Nephron progenitor cell (in vitro differentiated cells): Measurements from ENCODE around the gene CAMKV.
"Not testable (repeated sequence)": the region's sequence is repeated elsewhere in the genome, so short reads cannot be mapped to it uniquely, and the experiment has no call there.

Experiments
- DNase-seq: peaks from one replicate; pipeline ENCODE4 v3.0.0; 2021
- H3K27ac Mint-ChIP-seq: 2 replicates; pipeline ENCODE4 v1.8.0; 2021; ENCODE audit warnings: mild to moderate bottlenecking, moderate library complexity, mixed read lengths
- H3K27me3 Mint-ChIP-seq: 2 replicates; pipeline ENCODE4 v1.8.0; 2021; ENCODE audit warnings: mild to moderate bottlenecking, low read depth, mixed read lengths; ENCODE audit not compliant: poor library complexity
- H3K36me3 Mint-ChIP-seq: 2 replicates; pipeline ENCODE4 v1.8.0; 2021; ENCODE audit warnings: low read depth, mixed read lengths
- H3K4me1 Mint-ChIP-seq: 2 replicates; pipeline ENCODE4 v1.8.0; 2021; ENCODE audit warnings: mixed read lengths
- H3K4me3 Mint-ChIP-seq: 2 replicates; pipeline ENCODE4 v1.8.0; 2021; ENCODE audit warnings: mild to moderate bottlenecking, moderate library complexity, mixed read lengths
- H3K9me3 Mint-ChIP-seq: 2 replicates; pipeline ENCODE4 v1.8.0; 2021; ENCODE audit warnings: mild to moderate bottlenecking, moderate library complexity, mixed read lengths
- TF ChIP-seq, protein P1 (sequence below): fragments of 200-600 bp; sonication (generic); IDR thresholded peaks from 2 replicates; pipeline ENCODE4 v1.5.0; 2021; ENCODE audit warnings: antibody characterized with exemption

Gene CAMKV, protein sequence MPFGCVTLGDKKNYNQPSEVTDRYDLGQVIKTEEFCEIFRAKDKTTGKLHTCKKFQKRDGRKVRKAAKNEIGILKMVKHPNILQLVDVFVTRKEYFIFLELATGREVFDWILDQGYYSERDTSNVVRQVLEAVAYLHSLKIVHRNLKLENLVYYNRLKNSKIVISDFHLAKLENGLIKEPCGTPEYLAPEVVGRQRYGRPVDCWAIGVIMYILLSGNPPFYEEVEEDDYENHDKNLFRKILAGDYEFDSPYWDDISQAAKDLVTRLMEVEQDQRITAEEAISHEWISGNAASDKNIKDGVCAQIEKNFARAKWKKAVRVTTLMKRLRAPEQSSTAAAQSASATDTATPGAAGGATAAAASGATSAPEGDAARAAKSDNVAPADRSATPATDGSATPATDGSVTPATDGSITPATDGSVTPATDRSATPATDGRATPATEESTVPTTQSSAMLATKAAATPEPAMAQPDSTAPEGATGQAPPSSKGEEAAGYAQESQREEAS

GRCh38 chr3:49869525-49870126, at the start of gene CAMKV:
Gene CAMKV (minus strand): TSS chr3:49869906. CDS start chr3:49862388, 7,518 bp downstream.
- peak; percentile 66 for DNase-seq
- Mint-ChIP-seq H3K4me1 (peaks cover 54% of the 10 kb centered on the region), H3K4me3 (peak within 1 kb of the TSS; percentile 70), H3K9me3 (no peaks in the 10 kb centered on the region), H3K36me3 (no peaks in the 10 kb centered on the region), H3K27ac (no peak within 1 kb of the TSS), H3K27me3 (peaks cover 29% of the 10 kb centered on the region)
- TF ChIP-seq, protein P1, sequence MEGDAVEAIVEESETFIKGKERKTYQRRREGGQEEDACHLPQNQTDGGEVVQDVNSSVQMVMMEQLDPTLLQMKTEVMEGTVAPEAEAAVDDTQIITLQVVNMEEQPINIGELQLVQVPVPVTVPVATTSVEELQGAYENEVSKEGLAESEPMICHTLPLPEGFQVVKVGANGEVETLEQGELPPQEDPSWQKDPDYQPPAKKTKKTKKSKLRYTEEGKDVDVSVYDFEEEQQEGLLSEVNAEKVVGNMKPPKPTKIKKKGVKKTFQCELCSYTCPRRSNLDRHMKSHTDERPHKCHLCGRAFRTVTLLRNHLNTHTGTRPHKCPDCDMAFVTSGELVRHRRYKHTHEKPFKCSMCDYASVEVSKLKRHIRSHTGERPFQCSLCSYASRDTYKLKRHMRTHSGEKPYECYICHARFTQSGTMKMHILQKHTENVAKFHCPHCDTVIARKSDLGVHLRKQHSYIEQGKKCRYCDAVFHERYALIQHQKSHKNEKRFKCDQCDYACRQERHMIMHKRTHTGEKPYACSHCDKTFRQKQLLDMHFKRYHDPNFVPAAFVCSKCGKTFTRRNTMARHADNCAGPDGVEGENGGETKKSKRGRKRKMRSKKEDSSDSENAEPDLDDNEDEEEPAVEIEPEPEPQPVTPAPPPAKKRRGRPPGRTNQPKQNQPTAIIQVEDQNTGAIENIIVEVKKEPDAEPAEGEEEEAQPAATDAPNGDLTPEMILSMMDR: no peak

- DNase-seq, H3K36me3 Mint-ChIP-seq, H3K27ac Mint-ChIP-seq, H3K4me3 Mint-ChIP-seq, H3K4me1 Mint-ChIP-seq, H3K27me3 Mint-ChIP-seq, H3K9me3 Mint-ChIP-seq: not testable (repeated sequence)
Observed at GRCh38 chr3:49917806-49918590, 48.3 kb upstream of the CAMKV start.

- DNase-seq: no peak
- Mint-ChIP-seq H3K27ac (no peak overlapping the region), H3K4me1 (no peaks in the 10 kb centered on the region), H3K36me3 (no peaks in the 10 kb centered on the region), H3K27me3 (peaks cover 16% of the 10 kb centered on the region), H3K4me3 (no peak overlapping the region), H3K9me3 (no peaks in the 10 kb centered on the region)
- TF ChIP-seq, protein P1: no peak
Observed at GRCh38 chr3:49916686-49917085, 47.0 kb upstream of the CAMKV start.

- no peak for DNase-seq
- peaks cover 4% of the 10 kb centered on the region for H3K4me1 Mint-ChIP-seq
- no peak overlapping the region for H3K4me3 Mint-ChIP-seq
- peaks cover 34% of the 10 kb centered on the region for H3K27me3 Mint-ChIP-seq
- no peaks in the 10 kb centered on the region for H3K9me3 Mint-ChIP-seq
- TF ChIP-seq, protein P1: no peak
- peaks cover 8% of the 10 kb centered on the region for H3K36me3 Mint-ChIP-seq
- no peak overlapping the region for H3K27ac Mint-ChIP-seq
Observed at GRCh38 chr3:49914906-49915305, 45.2 kb upstream of the CAMKV start.

- no peaks in the 10 kb centered on the region for H3K9me3 Mint-ChIP-seq
- peaks cover 46% of the 10 kb centered on the region for H3K27me3 Mint-ChIP-seq
- no peak overlapping the region for H3K27ac Mint-ChIP-seq
- DNase-seq: no peak
- peaks cover 4% of the 10 kb centered on the region for H3K4me1 Mint-ChIP-seq
- H3K4me3 Mint-ChIP-seq: no peak overlapping the region
- H3K36me3 Mint-ChIP-seq: peaks cover 10% of the 10 kb centered on the region
- TF ChIP-seq, protein P1: no peak
Observed at GRCh38 chr3:49912881-49913281, 43.2 kb upstream of the CAMKV start.

DNA sequence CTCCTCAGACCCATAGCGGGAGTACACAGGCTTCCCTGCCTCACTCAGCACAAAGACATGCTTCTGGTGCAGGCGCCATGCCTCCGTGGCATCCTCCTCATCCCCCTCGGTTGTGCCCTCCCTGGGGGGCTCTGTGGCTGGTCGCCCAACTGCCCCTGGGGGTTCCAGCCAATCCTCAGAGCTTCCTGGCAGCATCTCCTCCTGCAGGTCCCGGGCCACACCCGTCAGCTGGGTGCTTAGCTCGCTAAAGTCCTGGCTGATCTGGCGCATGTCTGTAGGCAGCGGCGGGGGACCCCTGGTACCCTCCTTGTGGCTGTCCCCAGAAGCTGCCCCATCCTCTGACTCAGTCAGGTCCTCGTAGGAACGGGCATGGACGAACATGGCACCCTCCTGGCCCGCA, 41.9 kb upstream of the CAMKV start:
- H3K4me3 Mint-ChIP-seq: no peak overlapping the region
- H3K27me3 Mint-ChIP-seq: peaks cover 45% of the 10 kb centered on the region
- peaks cover 10% of the 10 kb centered on the region for H3K36me3 Mint-ChIP-seq

More for the DNA sequence above, 41.9 kb upstream of the CAMKV start:
- H3K27ac Mint-ChIP-seq: no peak overlapping the region
- H3K9me3 Mint-ChIP-seq: no peaks in the 10 kb centered on the region
- TF ChIP-seq, protein P1: no peak
- H3K4me1 Mint-ChIP-seq: peaks cover 4% of the 10 kb centered on the region
- no peak for DNase-seq
